Measurements from ENCODE around the gene NTHL1.

- TF ChIP-seq EZH2 (IDR thresholded peaks at IDR 0.05) (no peak), POLR2AphosphoS5 (IDR thresholded peaks at IDR 0.05; ENCODE audit: borderline replicate concordance, low read depth, low read length) (no peak), FOXP2 (optimal IDR thresholded peaks at IDR 0.05; ENCODE audit: control extremely low read depth, extremely low read length, insufficient read depth) (no peak)
Measured at GRCh38 chr16:2001456-2002355, 45.9 kb downstream of the NTHL1 start.

Measured in SK-N-MC (cell line).